Calu3 (cell line): Measurements from ENCODE around the gene TNNT2. TPM values are rescaled to one million over a fixed set of nuclear protein-coding genes. Genes with fewer than 3 reads are reported as not detected.

Experiments
- BruUV-seq: library from RNA; stranded (reverse); fragments of 400-500 nt; replicated peaks from 2 replicates; lab custom pipeline; 2021; lab: Mats Ljungman, UMichigan
- CTCF ChIA-PET: fragments of 300-600 bp; sonication (Branson Sonifier 250); formaldehyde crosslinking; loops from one replicate; lab custom pipeline; 2022; ENCODE audit warnings: antibody characterized with exemption; lab: Charles Lee
- DNase-seq: peaks from one replicate; pipeline ENCODE4 v3.0.0; 2022
- H3K27ac Mint-ChIP-seq: one replicate; pipeline ENCODE4 v1.8.0; 2022; ENCODE audit warnings: mixed read lengths; ENCODE audit not compliant: unreplicated experiment
- H3K27me3 Mint-ChIP-seq: one replicate; pipeline ENCODE4 v1.8.0; 2022; ENCODE audit warnings: mixed read lengths; ENCODE audit not compliant: unreplicated experiment
- H3K36me3 Mint-ChIP-seq: one replicate; pipeline ENCODE4 v1.8.0; 2022; ENCODE audit warnings: mild to moderate bottlenecking, moderate library complexity, mixed read lengths; ENCODE audit not compliant: insufficient read depth, unreplicated experiment
- H3K4me1 Mint-ChIP-seq: one replicate; pipeline ENCODE4 v1.8.0; 2022; ENCODE audit warnings: mild to moderate bottlenecking, low read depth, mixed read lengths; ENCODE audit not compliant: unreplicated experiment
- H3K4me3 Mint-ChIP-seq: one replicate; pipeline ENCODE4 v1.8.0; 2022; ENCODE audit warnings: mild to moderate bottlenecking, low read depth, moderate library complexity, mixed read lengths; ENCODE audit not compliant: unreplicated experiment
- H3K9me3 Mint-ChIP-seq: one replicate; pipeline ENCODE4 v1.8.0; 2022; ENCODE audit warnings: low read depth, mixed read lengths; ENCODE audit not compliant: unreplicated experiment
- CTCF ChIP-seq: fragments of 200-600 bp; IDR thresholded peaks from one replicate; pipeline ENCODE4 v1.8.0; 2022; ENCODE audit warnings: antibody characterized with exemption; ENCODE audit not compliant: unreplicated experiment
- intact Hi-C: fragments of 100-400 bp; cut with micrococcal nuclease; formaldehyde crosslinking; loops from one replicate; pipeline ENCODE4 v1.10.0; 2022; ENCODE audit not compliant: unreplicated experiment
- total RNA-seq: library from RNA; stranded (reverse); gene quantifications from 2 replicates; pipeline ENCODE4 v1.2.3, GENCODE V29; 2022

The TNNT2 gene
- total RNA-seq, 1 experiment from 2014 or later, result 1.4 TPM

DNA sequence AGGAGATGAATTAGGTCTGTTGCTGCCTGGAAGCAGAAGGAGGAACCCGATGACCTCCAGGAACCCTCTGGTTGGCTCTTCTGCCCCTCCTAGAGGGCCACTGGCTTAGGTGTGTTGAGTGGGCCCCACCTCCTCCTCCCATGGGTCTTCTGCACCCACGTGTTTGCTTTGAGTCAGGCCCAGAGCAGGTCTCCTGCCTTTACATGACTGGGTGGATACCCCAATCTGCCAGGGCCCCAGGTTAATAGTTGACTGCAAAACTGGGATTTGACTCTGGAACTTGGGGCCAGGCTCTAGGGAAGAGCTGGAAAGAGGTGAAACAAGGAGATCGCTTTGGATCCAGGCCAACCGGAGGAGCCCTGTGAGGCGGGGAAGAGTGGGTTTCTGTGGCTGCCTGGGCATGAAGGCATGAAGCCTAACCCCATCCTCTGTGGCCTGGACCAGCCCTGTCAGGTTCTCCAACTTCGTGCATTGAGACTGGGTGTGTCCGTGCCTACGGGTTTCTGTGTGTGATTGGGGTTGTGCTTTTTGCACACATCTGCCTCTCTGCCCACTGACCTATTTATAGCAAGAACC lies 29.4 kb upstream of the TNNT2 start:
- CTCF ChIA-PET, result interaction anchor here (0.8 to 3.5 kb wide), 6 partner anchors 10 to 28 kb away, joined by 3 to 14 read pairs (median 4); no protein-coding TSS in a partner anchor
- BruUV-seq, result no TSS peak
- Mint-ChIP-seq H3K4me1 (no peaks in the 10 kb centered on the region), H3K27me3 (peaks cover 10% of the 10 kb centered on the region), H3K27ac (peak overlapping the region; percentile 74), H3K9me3 (no peaks in the 10 kb centered on the region), H3K4me3 (peak overlapping the region; percentile 28), H3K36me3 (peaks cover 38% of the 10 kb centered on the region)
- peak; percentile 56 for DNase-seq
- intact Hi-C loops, result loop anchor here (1.0 kb wide), 1 partner anchor 10 kb away; no protein-coding TSS in a partner anchor
- no peak for TF ChIP-seq CTCF

DNA sequence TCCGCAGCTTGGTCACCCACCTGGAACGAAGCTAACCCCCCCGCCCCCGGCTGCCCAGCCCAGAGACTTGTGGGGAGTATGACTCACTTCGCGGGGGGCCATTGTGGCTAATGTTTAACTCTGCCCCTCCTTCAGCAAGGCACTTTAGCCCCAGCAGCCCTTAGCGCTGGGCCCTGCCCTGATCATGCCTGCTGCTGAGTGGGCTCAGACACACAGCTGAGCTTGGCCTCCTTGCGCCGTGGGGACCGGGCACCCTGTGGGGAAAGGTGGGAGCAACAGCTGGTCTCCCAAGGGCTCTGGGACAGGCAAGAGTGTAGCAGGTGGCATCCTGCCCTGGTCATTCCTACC lies 28.0 kb upstream of the TNNT2 start:
- BruUV-seq, result no TSS peak
- Mint-ChIP-seq H3K4me1 (no peaks in the 10 kb centered on the region), H3K4me3 (peak overlapping the region; percentile 54), H3K36me3 (peaks cover 40% of the 10 kb centered on the region), H3K27ac (no peak overlapping the region), H3K9me3 (no peaks in the 10 kb centered on the region), H3K27me3 (peaks cover 10% of the 10 kb centered on the region)
- DNase-seq, result peak; percentile 92
- intact Hi-C loops, result no loop called here
- no peak for TF ChIP-seq CTCF
- CTCF ChIA-PET, result interaction anchor here (0.5 to 3.5 kb wide), 12 partner anchors 9 to 681 kb away, joined by 3 to 14 read pairs (median 4); no protein-coding TSS in a partner anchor

GRCh38 chr1:201404722-201405483 lies 27.4 kb upstream of the TNNT2 start:
- CTCF ChIA-PET, result interaction anchor here (0.5 to 3.5 kb wide), 9 partner anchors 8 to 682 kb away, joined by 3 to 14 read pairs (median 4); no protein-coding TSS in a partner anchor
- no peak for DNase-seq
- no peak overlapping the region for H3K27ac Mint-ChIP-seq
- intact Hi-C loops, result no loop called here
- H3K4me3 Mint-ChIP-seq, result peak overlapping the region; percentile 54
- H3K9me3 Mint-ChIP-seq, result no peaks in the 10 kb centered on the region
- peaks cover 5% of the 10 kb centered on the region for H3K27me3 Mint-ChIP-seq
- no peaks in the 10 kb centered on the region for H3K4me1 Mint-ChIP-seq
- BruUV-seq, result no TSS peak
- TF ChIP-seq CTCF, result no peak
- H3K36me3 Mint-ChIP-seq, result peaks cover 42% of the 10 kb centered on the region

DNA sequence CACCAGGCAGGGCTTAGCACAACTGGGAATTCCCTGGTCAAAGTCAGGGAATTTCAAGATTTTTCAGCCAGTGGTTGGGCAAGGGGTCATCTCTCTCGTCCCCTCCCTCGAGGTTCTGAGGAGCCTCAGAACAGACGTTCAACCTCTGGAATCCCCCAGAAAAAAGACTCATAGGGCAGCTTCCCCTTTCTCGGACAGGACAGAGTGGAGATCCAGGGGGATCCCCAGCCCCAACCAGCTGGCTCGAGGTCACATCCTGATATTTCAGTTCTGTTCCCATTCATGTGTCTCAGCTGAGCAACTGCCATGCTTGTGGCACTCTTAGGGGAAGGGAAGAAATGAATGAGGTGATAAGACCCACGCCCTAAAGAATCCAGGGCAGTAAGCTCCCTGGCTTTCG lies 26.6 kb upstream of the TNNT2 start:
- Mint-ChIP-seq H3K4me3 (peak overlapping the region; percentile 54), H3K36me3 (peaks cover 51% of the 10 kb centered on the region), H3K4me1 (no peaks in the 10 kb centered on the region), H3K27me3 (no peaks in the 10 kb centered on the region), H3K27ac (no peak overlapping the region), H3K9me3 (no peaks in the 10 kb centered on the region)
- CTCF ChIA-PET, result interaction anchor here (1.5 kb wide), 1 partner anchor 9 kb away, joined by 4 read pairs; no protein-coding TSS in a partner anchor
- TF ChIP-seq CTCF, result no peak
- intact Hi-C loops, result no loop called here
- BruUV-seq, result no TSS peak
- no peak for DNase-seq
